HepG2 (cell line): ENCODE measurements around the gene SLC7A8. TPM values are rescaled to one million over a fixed set of nuclear protein-coding genes. Genes with fewer than 3 reads are reported as not detected.
A peak's percentile ranks its signal among the peaks of the same experiment; 100 is the strongest.

ENCODE experiments used
- ATF7-NPFF ChIP-seq: sonication (generic); formaldehyde crosslinking; IDR thresholded peaks from 2 replicates; pipeline ENCODE4 v1.8.1; 2023; ENCODE audit warnings: mild to moderate bottlenecking, low read depth, missing genetic modification reagents, moderate library complexity
- HOXA9 ChIP-seq: sonication (generic); formaldehyde crosslinking; IDR thresholded peaks from 2 replicates; pipeline ENCODE4 v1.8.1; 2022; ENCODE audit warnings: missing genetic modification reagents, mild to moderate bottlenecking, moderate library complexity, borderline replicate concordance
- JDP2 ChIP-seq: sonication (generic); formaldehyde crosslinking; IDR thresholded peaks from 2 replicates; pipeline ENCODE4 v1.8.1; 2022; ENCODE audit warnings: missing genetic modification reagents, borderline replicate concordance
- NR1H2 ChIP-seq: sonication (generic); formaldehyde crosslinking; IDR thresholded peaks from 2 replicates; pipeline ENCODE4 v1.8.1; 2022; ENCODE audit warnings: low read depth, missing genetic modification reagents, borderline replicate concordance
- PHF5A ChIP-seq: IDR thresholded peaks from one replicate; pipeline ENCODE4 v1.6.1; 2018; ENCODE audit warnings: low read depth, missing genetic modification reagents; ENCODE audit not compliant: unreplicated experiment
- PITX1 ChIP-seq: sonication (generic); formaldehyde crosslinking; IDR thresholded peaks from 2 replicates; pipeline ENCODE4 v1.5.1; 2020; ENCODE audit warnings: mild to moderate bottlenecking, missing genetic modification reagents
- POLR2A ChIP-seq, 2 experiments: IDR thresholded peaks; 2 replicates each; pipeline ENCODE4 v1.6.1; 2011; ENCODE audit warnings: low read depth in 2 of 2, low read length in 2 of 2, mild to moderate bottlenecking in 1 of 2, moderate library complexity in 1 of 2; ENCODE audit not compliant: insufficient read depth in 1 of 2
- SP4 ChIP-seq: sonication (generic); formaldehyde crosslinking; IDR thresholded peaks from 2 replicates; pipeline ENCODE4 v1.8.1; 2023; ENCODE audit warnings: mild to moderate bottlenecking, missing genetic modification reagents
- ZNF331 ChIP-seq: sonication (generic); formaldehyde crosslinking; IDR thresholded peaks from 2 replicates; pipeline ENCODE4 v1.4.0; 2020; ENCODE audit warnings: missing genetic modification reagents
- ZNF343 ChIP-seq: sonication (generic); formaldehyde crosslinking; IDR thresholded peaks from 2 replicates; pipeline ENCODE4 v1.4.0; 2020; ENCODE audit warnings: mild to moderate bottlenecking, missing genetic modification reagents
- ZNF761 ChIP-seq: sonication (generic); formaldehyde crosslinking; conservative IDR thresholded peaks from 2 replicates; pipeline ENCODE4 v1.4.0; 2020; ENCODE audit warnings: mild to moderate bottlenecking, missing genetic modification reagents
- ZZZ3 ChIP-seq: sonication (generic); formaldehyde crosslinking; IDR thresholded peaks from 2 replicates; pipeline ENCODE4 v1.4.0; 2020; ENCODE audit warnings: missing genetic modification reagents, mild to moderate bottlenecking, borderline replicate concordance
- polyA plus RNA-seq, 8 experiments: library from polyadenylated mRNA; depleted of rRNA in 3 of 8; stranded (reverse) in 7 of 8; unstranded in 1 of 8; fragments of >200 nt; fragmentation: Illumina TruSeq in 4 of 8; extraction: Trizol in 4 of 8; gene quantifications; 2 replicates each; pipeline versions ENCODE4 v1.2.1 to v1.2.3, GENCODE V29; 2011 to 2016; ENCODE audit warnings: low read depth in 4 of 8, missing spikeins in 1 of 8, mixed read lengths in 1 of 8; ENCODE audit not compliant: insufficient read depth in 1 of 8
- total RNA-seq, 5 experiments: library from RNA; depleted of rRNA; stranded (reverse); fragments of >200 nt; fragmentation: Illumina TruSeq; extraction: Trizol; gene quantifications; 2 replicates each; pipeline ENCODE4 v1.2.3, GENCODE V29; 2016; ENCODE audit warnings: low read depth in 1 of 5
- TF ChIP-seq, protein P1 (sequence below): sonication (generic); formaldehyde crosslinking; IDR thresholded peaks from 2 replicates; pipeline ENCODE4 v1.5.0; 2020; ENCODE audit warnings: mild to moderate bottlenecking, missing genetic modification reagents, moderate library complexity
- TF ChIP-seq, protein P2 (sequence below): sonication (generic); formaldehyde crosslinking; IDR thresholded peaks from 2 replicates; pipeline ENCODE4 v1.4.0; 2020; ENCODE audit warnings: missing genetic modification reagents
- TF ChIP-seq, protein P3 (sequence below): sonication (generic); formaldehyde crosslinking; IDR thresholded peaks from 2 replicates; pipeline ENCODE4 v1.4.0; 2020; ENCODE audit warnings: missing genetic modification reagents
- TF ChIP-seq, protein P4 (sequence below): sonication (generic); formaldehyde crosslinking; IDR thresholded peaks from 2 replicates; pipeline ENCODE4 v1.4.0; 2020; ENCODE audit warnings: missing genetic modification reagents

Gene SLC7A8
- total and polyA plus RNA-seq, 2 of the 13 experiments (the other 11 are each of a cell fraction or from before 2014, with no cell fraction given): 0.25 TPM; not detected in 1

- TF ChIP-seq, protein P1, sequence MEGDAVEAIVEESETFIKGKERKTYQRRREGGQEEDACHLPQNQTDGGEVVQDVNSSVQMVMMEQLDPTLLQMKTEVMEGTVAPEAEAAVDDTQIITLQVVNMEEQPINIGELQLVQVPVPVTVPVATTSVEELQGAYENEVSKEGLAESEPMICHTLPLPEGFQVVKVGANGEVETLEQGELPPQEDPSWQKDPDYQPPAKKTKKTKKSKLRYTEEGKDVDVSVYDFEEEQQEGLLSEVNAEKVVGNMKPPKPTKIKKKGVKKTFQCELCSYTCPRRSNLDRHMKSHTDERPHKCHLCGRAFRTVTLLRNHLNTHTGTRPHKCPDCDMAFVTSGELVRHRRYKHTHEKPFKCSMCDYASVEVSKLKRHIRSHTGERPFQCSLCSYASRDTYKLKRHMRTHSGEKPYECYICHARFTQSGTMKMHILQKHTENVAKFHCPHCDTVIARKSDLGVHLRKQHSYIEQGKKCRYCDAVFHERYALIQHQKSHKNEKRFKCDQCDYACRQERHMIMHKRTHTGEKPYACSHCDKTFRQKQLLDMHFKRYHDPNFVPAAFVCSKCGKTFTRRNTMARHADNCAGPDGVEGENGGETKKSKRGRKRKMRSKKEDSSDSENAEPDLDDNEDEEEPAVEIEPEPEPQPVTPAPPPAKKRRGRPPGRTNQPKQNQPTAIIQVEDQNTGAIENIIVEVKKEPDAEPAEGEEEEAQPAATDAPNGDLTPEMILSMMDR (CRISPR knock-in tag): peak; percentile 16; the same call in 1 of the 2 replicates
- TF ChIP-seq ZNF331 (CRISPR knock-in tag): peak; percentile 83
- TF ChIP-seq ZZZ3 (CRISPR knock-in tag): peak; percentile 97
- TF ChIP-seq JDP2: no peak
- no peak for TF ChIP-seq NR1H2 (CRISPR knock-in tag)
- no peak for TF ChIP-seq PHF5A (CRISPR knock-in tag)
- peak in 1 of 2 experiments; percentile 55; a peak in 2 of 4 replicates for TF ChIP-seq POLR2A (IDR thresholded peaks at IDR 0.05; ENCODE audit: insufficient read depth in 1 of 2, low read depth in 2 of 2, low read length in 2 of 2)
- TF ChIP-seq, protein P2, sequence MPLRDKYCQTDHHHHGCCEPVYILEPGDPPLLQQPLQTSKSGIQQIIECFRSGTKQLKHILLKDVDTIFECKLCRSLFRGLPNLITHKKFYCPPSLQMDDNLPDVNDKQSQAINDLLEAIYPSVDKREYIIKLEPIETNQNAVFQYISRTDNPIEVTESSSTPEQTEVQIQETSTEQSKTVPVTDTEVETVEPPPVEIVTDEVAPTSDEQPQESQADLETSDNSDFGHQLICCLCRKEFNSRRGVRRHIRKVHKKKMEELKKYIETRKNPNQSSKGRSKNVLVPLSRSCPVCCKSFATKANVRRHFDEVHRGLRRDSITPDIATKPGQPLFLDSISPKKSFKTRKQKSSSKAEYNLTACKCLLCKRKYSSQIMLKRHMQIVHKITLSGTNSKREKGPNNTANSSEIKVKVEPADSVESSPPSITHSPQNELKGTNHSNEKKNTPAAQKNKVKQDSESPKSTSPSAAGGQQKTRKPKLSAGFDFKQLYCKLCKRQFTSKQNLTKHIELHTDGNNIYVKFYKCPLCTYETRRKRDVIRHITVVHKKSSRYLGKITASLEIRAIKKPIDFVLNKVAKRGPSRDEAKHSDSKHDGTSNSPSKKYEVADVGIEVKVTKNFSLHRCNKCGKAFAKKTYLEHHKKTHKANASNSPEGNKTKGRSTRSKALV (CRISPR knock-in tag): no peak; the same call in 1 of the 2 replicates
- peak; percentile 34; the same call in 1 of the 2 replicates for TF ChIP-seq PITX1 (CRISPR knock-in tag)
- no peak for TF ChIP-seq HOXA9 (CRISPR knock-in tag)
- TF ChIP-seq ZNF761 (CRISPR knock-in tag): no peak; the same call in 1 of the 2 replicates
- TF ChIP-seq SP4 (CRISPR knock-in tag): peak; percentile 65
- TF ChIP-seq, protein P3, sequence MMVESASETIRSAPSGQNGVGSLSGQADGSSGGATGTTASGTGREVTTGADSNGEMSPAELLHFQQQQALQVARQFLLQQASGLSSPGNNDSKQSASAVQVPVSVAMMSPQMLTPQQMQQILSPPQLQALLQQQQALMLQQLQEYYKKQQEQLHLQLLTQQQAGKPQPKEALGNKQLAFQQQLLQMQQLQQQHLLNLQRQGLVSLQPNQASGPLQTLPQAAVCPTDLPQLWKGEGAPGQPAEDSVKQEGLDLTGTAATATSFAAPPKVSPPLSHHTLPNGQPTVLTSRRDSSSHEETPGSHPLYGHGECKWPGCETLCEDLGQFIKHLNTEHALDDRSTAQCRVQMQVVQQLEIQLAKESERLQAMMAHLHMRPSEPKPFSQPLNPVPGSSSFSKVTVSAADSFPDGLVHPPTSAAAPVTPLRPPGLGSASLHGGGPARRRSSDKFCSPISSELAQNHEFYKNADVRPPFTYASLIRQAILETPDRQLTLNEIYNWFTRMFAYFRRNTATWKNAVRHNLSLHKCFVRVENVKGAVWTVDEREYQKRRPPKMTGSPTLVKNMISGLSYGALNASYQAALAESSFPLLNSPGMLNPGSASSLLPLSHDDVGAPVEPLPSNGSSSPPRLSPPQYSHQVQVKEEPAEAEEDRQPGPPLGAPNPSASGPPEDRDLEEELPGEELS (CRISPR knock-in tag): 0 out of 2 replicates have a peak, but pooled peaks have one; percentile 17
- TF ChIP-seq ATF7-NPFF (CRISPR knock-in tag): peak; percentile 89
- peak; percentile 70; the same call in 1 of the 2 replicates for TF ChIP-seq ZNF343
- TF ChIP-seq, protein P4, sequence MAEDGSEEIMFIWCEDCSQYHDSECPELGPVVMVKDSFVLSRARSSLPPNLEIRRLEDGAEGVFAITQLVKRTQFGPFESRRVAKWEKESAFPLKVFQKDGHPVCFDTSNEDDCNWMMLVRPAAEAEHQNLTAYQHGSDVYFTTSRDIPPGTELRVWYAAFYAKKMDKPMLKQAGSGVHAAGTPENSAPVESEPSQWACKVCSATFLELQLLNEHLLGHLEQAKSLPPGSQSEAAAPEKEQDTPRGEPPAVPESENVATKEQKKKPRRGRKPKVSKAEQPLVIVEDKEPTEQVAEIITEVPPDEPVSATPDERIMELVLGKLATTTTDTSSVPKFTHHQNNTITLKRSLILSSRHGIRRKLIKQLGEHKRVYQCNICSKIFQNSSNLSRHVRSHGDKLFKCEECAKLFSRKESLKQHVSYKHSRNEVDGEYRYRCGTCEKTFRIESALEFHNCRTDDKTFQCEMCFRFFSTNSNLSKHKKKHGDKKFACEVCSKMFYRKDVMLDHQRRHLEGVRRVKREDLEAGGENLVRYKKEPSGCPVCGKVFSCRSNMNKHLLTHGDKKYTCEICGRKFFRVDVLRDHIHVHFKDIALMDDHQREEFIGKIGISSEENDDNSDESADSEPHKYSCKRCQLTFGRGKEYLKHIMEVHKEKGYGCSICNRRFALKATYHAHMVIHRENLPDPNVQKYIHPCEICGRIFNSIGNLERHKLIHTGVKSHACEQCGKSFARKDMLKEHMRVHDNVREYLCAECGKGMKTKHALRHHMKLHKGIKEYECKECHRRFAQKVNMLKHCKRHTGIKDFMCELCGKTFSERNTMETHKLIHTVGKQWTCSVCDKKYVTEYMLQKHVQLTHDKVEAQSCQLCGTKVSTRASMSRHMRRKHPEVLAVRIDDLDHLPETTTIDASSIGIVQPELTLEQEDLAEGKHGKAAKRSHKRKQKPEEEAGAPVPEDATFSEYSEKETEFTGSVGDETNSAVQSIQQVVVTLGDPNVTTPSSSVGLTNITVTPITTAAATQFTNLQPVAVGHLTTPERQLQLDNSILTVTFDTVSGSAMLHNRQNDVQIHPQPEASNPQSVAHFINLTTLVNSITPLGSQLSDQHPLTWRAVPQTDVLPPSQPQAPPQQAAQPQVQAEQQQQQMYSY (CRISPR knock-in tag): no peak
Observed at GRCh38 chr14:23095196-23096108, 88.0 kb downstream of the SLC7A8 start, which contains the start of gene C14orf119 (continued).
